GM12864 (cell line): ENCODE results near the gene GRXCR2.

Experiments
- DNase-seq: peaks from one replicate; pipeline ENCODE4 v3.0.0-alpha.2; 2011; ENCODE audit warnings: low read depth
- H3K4me3 ChIP-seq: 2 replicates; pipeline ENCODE4 v1.5.1; 2011; ENCODE audit warnings: mild to moderate bottlenecking, low read depth, low read length, control low read depth
- CTCF ChIP-seq: IDR thresholded peaks from 2 replicates; pipeline ENCODE4 v1.5.1; 2011; ENCODE audit warnings: low read depth, mild to moderate bottlenecking, moderate library complexity, low read length, control low read depth, inconsistent platforms; ENCODE audit errors: missing control alignments

GRXCR2 gene

GRCh38 chr5:145830594-145830993 is 42.2 kb downstream of the GRXCR2 start:
- DNase-seq: no peak
- no peak overlapping the region for H3K4me3 ChIP-seq
- no peak for TF ChIP-seq CTCF

GRCh38 chr5:145829708-145830361 is 43.0 kb downstream of the GRXCR2 start:
- no peak for TF ChIP-seq CTCF
- no peak overlapping the region for H3K4me3 ChIP-seq
- DNase-seq: no peak

GRCh38 chr5:145826895-145827674 is 45.7 kb downstream of the GRXCR2 start:
- DNase-seq: no peak
- no peak overlapping the region for H3K4me3 ChIP-seq
- TF ChIP-seq CTCF: peak; percentile 2

- peak; percentile 63 for TF ChIP-seq CTCF
- peak; percentile 16 for DNase-seq
- no peak overlapping the region for H3K4me3 ChIP-seq
These were observed 47.0 kb downstream of the GRXCR2 start for GRCh38 chr5:145825751-145826180.

GRCh38 chr5:145824040-145824439 is 48.8 kb downstream of the GRXCR2 start:
- no peak for DNase-seq
- no peak overlapping the region for H3K4me3 ChIP-seq
- no peak for TF ChIP-seq CTCF

- no peak for TF ChIP-seq CTCF
- DNase-seq: no peak
- H3K4me3 ChIP-seq: no peak overlapping the region
These were observed 54.2 kb downstream of the GRXCR2 start for GRCh38 chr5:145818604-145819003.
